ENCODE results near the gene PDE6A.

The PDE6A gene

DNA sequence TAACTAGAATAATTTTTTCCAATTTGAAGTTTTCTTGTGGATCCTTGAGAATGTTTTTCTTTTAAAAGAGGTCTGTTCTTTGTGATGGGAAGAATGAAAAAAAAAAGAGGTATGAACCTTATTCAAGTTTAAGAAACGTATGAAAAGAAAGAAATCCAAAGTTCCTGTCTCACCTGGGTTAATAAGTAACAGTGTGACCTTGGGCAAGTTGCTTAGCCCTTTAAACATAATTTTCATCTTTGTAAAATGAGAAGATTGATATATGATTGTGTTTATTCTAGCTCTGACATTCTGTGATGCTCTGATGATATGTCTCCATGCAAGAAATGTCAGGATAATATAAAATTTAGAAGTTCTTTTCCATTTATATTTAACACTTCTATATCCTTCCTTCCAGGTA, 35.3 kb upstream of the PDE6A start:
- TF ChIP-seq, protein P1, sequence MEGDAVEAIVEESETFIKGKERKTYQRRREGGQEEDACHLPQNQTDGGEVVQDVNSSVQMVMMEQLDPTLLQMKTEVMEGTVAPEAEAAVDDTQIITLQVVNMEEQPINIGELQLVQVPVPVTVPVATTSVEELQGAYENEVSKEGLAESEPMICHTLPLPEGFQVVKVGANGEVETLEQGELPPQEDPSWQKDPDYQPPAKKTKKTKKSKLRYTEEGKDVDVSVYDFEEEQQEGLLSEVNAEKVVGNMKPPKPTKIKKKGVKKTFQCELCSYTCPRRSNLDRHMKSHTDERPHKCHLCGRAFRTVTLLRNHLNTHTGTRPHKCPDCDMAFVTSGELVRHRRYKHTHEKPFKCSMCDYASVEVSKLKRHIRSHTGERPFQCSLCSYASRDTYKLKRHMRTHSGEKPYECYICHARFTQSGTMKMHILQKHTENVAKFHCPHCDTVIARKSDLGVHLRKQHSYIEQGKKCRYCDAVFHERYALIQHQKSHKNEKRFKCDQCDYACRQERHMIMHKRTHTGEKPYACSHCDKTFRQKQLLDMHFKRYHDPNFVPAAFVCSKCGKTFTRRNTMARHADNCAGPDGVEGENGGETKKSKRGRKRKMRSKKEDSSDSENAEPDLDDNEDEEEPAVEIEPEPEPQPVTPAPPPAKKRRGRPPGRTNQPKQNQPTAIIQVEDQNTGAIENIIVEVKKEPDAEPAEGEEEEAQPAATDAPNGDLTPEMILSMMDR (IDR thresholded peaks at IDR 0.05; ENCODE audit: insufficient read depth, low read depth, low read length, missing control alignments), result no peak
- no peak for DNase-seq (ENCODE audit: low read depth)
- H3K4me3 ChIP-seq (ENCODE audit: low read depth, low read length), result no peak overlapping the region

DNA sequence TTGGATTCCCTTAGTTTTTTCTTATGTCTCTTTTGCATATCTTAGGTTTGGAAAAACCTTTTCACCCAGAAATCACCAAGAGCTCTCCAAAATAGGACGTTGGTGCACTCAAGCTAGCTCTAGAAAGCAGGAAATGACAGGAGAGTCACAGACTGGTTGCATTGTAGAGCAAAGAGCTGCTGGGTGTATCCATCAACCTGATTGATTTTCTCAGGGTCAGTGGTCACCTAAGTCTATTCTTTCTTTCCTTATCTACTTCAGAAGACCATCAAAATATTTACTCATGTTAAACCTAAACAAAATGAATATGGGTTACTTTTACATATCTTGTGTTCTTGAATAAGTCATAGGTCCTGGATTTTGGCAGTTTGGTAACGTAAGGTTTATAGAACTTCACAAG, 30.8 kb upstream of the PDE6A start:
- DNase-seq (ENCODE audit: low read depth), result no peak
- no peak overlapping the region for H3K4me3 ChIP-seq (ENCODE audit: low read depth, low read length)

DNA sequence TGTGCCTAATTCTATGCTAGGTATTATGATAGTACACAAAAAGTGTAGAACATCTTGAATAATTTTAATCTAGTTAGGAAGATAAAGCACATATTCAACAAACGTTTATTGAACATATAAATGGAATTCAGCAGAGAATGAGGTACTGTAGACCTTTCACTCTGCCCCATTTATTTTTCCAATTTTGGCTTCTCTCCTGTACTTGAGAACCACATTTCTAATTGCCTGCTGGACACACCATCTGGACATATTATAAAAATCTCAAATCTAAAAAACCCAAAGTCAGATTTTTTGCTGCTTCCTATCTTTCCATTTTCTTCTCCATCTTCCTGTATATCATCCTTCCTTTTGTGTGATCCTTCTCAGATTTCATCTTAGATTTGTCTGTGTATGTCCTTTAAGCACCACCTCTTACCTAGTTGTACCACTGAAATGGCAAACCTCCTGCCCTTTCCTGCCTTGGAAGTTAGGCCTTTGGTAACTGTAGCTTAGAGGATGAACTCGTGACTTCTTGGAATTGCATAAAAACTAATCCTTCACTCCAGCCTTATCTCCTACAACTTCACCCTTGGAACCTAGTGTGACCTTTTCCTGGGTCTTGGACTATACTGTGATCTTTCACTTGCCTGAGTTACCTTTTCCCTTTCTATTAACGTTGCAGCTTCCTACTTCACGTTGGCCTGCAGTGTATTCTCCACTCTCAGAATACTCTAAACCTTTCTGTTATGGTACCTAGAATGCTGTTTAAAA, 24.8 kb upstream of the PDE6A start:
- no peak overlapping the region for H3K4me3 ChIP-seq (ENCODE audit: low read depth, low read length)
- no peak for DNase-seq (ENCODE audit: low read depth)
- TF ChIP-seq, protein P1 (IDR thresholded peaks at IDR 0.05; ENCODE audit: insufficient read depth, low read depth, low read length, missing control alignments), result no peak

More for the DNA sequence above, 30.8 kb upstream of the PDE6A start:
- TF ChIP-seq, protein P1 (IDR thresholded peaks at IDR 0.05; ENCODE audit: insufficient read depth, low read depth, low read length, missing control alignments), result no peak

DNA sequence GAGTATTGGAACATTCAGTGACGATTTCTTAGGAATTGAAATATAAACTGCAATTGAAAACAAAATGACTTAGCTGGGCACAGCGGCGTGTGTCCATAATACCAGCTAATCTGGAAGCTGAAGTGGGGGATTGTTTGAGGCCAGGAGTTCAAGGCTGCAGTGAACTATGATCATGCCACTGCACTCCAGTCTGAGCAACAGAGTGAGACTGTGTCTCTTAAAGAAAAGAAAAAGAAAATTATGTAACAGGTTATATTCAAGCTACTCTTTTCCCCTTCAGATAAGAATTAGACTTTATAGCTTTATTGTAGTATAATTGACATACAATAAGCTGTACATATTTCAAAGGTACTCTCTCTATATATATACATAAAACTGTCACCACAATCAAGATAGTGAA, 22.4 kb upstream of the PDE6A start:
- DNase-seq (ENCODE audit: low read depth), result no peak
- TF ChIP-seq, protein P1 (IDR thresholded peaks at IDR 0.05; ENCODE audit: insufficient read depth, low read depth, low read length, missing control alignments), result no peak
- no peak overlapping the region for H3K4me3 ChIP-seq (ENCODE audit: low read depth, low read length)

DNA sequence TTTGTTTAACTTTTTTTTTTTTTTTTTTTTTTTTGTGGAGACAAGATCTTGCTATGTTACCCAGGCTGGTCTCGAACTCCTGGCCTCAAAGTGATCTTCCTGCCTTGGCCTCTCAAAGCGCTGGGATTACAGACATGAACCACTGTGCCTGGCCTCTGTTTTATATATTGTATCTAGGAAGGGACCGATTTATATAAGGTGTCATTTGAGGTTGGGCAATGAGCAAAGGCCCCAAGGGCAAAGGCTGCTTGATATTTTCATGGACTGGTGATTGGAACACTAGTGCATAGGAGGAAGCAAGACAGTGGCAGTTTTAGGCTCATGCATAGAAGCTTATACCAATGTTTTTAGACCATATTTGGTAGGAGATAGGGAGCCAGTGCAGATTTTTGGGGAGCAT, 19.1 kb upstream of the PDE6A start:
- no peak for DNase-seq (ENCODE audit: low read depth)
- H3K4me3 ChIP-seq (ENCODE audit: low read depth, low read length), result no peak overlapping the region
- TF ChIP-seq, protein P1 (IDR thresholded peaks at IDR 0.05; ENCODE audit: insufficient read depth, low read depth, low read length, missing control alignments), result no peak

DNA sequence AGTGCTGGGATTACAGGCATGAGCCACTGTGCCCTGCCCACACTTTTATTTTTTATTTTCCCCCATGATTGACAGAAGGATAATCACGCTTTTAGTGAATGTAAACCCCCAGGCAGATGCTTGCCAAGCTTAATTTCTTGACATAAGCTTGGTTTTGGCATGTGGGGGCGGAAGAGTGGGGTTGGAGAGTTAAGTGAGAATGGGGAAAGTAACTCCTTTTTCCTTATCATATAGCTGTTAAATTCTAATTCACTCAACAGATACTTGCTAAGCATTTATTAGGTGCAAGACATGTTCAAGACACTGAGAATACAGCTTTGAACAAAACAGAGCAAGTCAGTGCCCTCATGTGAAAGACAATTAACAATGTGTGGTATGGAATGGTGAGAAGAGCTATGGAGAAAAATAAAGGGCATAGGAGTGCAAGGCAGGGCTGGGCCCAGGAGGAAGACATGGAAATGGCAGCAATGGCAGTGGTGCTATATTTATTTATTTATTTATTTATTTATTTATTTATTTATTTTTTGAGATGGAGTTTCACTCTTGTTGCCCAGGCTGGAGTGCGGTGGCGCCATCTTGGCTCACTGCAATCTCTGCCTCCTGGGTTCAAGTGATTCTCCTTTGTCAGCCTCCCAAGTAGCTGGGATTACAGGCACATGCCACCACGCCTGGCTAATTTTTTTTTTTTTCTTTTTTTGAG, 18.2 kb upstream of the PDE6A start:
- no peak for DNase-seq (ENCODE audit: low read depth)
- TF ChIP-seq, protein P1 (IDR thresholded peaks at IDR 0.05; ENCODE audit: insufficient read depth, low read depth, low read length, missing control alignments), result no peak
- H3K4me3 ChIP-seq (ENCODE audit: low read depth, low read length), result no peak overlapping the region
